Stomach smooth muscle (tissue), 2 donors: Measurements from ENCODE around the gene SCFD2.

Experiments used
- H3K27ac ChIP-seq: one replicate; pipeline ENCODE4 v1.7.0; 2013; ENCODE audit warnings: mild to moderate bottlenecking, low read length, inconsistent platforms
- H3K27me3 ChIP-seq, 2 donors: one replicate each; pipeline ENCODE4 v1.7.0; 2013; ENCODE audit warnings: low read length in 2 of 2; ENCODE audit not compliant: insufficient read depth in 2 of 2, control insufficient read depth in 1 of 2
- H3K36me3 ChIP-seq, 2 donors: one replicate each; pipeline ENCODE4 v1.7.0; 2013; ENCODE audit warnings: low read length in 2 of 2; ENCODE audit not compliant: control insufficient read depth in 2 of 2, insufficient read depth in 2 of 2
- H3K4me1 ChIP-seq: one replicate; pipeline ENCODE4 v1.7.0; 2013; ENCODE audit warnings: low read length; ENCODE audit not compliant: control insufficient read depth, insufficient read depth
- H3K4me3 ChIP-seq, 2 donors: one replicate each; pipeline ENCODE4 v1.7.0; 2013; ENCODE audit warnings: low read length in 2 of 2
- H3K9ac ChIP-seq, 2 donors: one replicate each; pipeline ENCODE4 v1.7.0; 2013; ENCODE audit warnings: low read length in 2 of 2, mild to moderate bottlenecking in 1 of 2
- H3K9me3 ChIP-seq, 2 donors: one replicate each; pipeline ENCODE4 v1.7.0; 2013; ENCODE audit warnings: low read length in 2 of 2; ENCODE audit not compliant: control insufficient read depth in 2 of 2
- donor health status: healthy.
- donor health status: Pancreatic carcinoma.

Gene SCFD2

DNA sequence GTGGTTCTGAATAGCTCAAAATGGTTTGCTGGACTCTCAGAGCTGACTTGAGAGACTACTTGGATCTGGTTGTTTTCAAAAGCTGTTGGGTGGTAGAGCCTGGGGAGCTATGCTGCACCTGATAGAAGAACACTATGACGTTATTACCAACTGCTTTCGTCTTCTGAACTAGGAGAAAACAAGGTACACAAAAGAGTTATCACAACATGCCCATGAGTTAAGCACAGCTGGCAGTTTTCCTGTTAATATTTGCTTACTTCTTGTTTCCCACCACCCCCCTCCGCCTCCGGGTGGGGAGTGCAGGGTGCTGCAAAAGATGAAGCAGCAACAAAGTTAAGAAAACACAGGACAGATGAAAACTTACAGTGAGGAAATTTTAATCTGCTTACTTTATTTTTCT lies 434.6 kb downstream of the SCFD2 start:
- Histone ChIP-seq H3K27me3 (no peaks in the 10 kb centered on the region), H3K4me3 (no peak overlapping the region), H3K4me1 (no peaks in the 10 kb centered on the region), H3K9me3 (no peaks in the 10 kb centered on the region), H3K36me3 (no peaks in the 10 kb centered on the region), H3K9ac (no peak overlapping the region), H3K27ac (no peak overlapping the region)

DNA sequence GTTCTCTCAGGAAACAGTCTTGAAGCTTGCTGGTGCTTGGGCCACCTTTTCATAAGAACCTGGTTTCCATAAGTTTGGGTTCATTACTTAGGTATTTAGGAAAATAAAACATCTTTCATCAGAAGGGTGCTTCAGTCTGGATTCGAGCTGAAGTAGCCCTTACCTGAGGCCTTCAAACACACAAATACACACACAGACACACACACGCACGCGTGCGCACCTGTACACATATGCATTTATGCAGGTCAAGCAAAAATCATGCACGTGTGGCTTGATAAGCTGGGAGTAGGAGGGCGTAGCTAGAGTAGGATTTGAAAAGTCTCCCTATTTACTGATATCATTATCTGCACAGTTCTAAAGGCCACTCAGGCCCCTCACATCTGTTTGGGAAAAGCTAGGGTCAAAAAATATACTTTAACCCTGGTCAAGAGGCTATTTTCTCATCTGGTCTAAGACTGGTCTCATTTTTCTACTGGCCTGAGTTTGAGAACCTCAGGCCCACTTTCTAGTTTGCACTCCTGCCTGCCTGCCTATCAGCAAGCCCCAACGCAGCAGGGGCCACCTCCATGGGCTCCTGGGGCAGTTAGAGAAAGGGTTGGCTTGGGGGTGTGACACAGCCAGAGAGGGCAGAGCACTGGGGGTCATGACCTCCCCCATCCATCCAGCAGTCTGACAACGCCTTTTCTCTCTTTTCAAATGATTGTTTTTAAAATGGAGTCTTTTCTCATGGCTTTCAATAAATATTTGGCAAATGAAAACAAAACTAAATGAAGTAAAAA lies 439.5 kb downstream of the SCFD2 start:
- Histone ChIP-seq H3K9me3 (no peaks in the 10 kb centered on the region), H3K9ac (no peak overlapping the region), H3K27ac (no peak overlapping the region), H3K36me3 (no peaks in the 10 kb centered on the region), H3K27me3 (no peaks in the 10 kb centered on the region), H3K4me3 (no peak overlapping the region), H3K4me1 (no peaks in the 10 kb centered on the region)

DNA sequence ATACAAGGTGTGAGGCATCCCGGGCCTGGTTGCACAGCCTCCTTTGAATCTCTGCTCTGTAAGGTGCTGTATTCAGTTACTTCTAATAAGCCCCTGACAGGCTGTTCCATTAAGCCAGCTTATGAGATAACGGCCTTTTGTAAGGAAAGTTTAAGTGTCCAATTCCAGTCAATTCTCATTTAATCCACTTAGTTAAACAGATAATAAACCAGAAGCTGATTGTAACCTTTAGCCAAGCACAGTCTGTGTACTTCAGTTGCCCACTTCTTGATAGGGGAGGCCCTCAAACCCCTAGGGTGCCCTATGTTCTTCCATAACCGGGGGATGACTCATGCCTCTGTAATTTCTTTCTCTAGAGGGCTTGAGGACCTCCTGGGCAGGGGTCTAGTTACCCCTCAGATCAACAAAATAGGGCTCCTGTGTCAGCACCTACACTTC lies 440.3 kb downstream of the SCFD2 start:
- Histone ChIP-seq H3K4me3 (no peak overlapping the region), H3K27me3 (no peaks in the 10 kb centered on the region), H3K27ac (no peak overlapping the region), H3K9me3 (no peaks in the 10 kb centered on the region), H3K4me1 (no peaks in the 10 kb centered on the region), H3K36me3 (no peaks in the 10 kb centered on the region), H3K9ac (no peak overlapping the region)

DNA sequence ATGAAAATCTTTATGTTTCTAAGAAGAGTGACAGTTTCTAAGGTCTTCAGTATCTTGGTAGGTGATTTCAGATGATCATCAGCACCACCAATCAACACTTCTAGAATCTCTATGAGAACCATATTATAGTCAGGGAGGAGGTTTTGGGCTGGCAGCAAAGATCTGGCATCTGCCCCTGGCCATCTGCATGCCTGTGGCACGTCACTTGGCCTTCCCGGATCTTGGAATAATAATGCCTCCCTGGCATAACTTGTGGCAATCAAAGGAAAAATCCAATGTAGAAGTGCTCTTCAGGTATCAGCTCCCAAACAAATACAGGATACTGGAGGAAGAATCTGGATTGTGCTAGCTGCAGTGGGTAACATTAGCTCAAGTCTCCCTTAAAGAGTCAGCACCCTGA lies 446.4 kb downstream of the SCFD2 start:
- H3K9me3 ChIP-seq = no peaks in the 10 kb centered on the region
- H3K4me1 ChIP-seq = peaks cover 1% of the 10 kb centered on the region
- no peak overlapping the region for H3K9ac ChIP-seq
- H3K36me3 ChIP-seq = no peaks in the 10 kb centered on the region
- no peak overlapping the region for H3K27ac ChIP-seq
- H3K4me3 ChIP-seq = no peak overlapping the region
- no peaks in the 10 kb centered on the region for H3K27me3 ChIP-seq

DNA sequence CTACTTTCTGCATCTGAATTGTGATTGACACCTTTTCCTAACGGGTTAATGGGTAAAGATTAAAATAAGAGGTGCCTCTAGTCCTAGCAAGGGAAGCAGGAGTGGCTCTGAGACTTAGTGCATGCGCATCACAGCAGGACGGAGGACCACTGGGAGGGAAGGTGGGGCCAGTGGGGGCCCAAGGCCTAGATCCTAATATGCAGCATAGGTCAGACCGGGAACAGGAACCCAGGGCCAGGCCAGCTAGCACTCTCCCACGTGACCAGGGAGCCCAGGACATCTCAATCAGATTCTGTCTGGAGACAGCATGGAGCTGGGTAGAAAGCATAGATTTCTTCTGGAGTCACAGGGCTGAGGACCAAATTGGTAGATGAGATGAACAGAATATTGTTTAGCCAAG lies 448.0 kb downstream of the SCFD2 start:
- no peak overlapping the region for H3K27ac ChIP-seq
- no peaks in the 10 kb centered on the region for H3K27me3 ChIP-seq
- H3K4me3 ChIP-seq = no peak overlapping the region
- no peak overlapping the region for H3K9ac ChIP-seq
- H3K4me1 ChIP-seq = peaks cover 4% of the 10 kb centered on the region
- no peaks in the 10 kb centered on the region for H3K36me3 ChIP-seq
- H3K9me3 ChIP-seq = no peaks in the 10 kb centered on the region

DNA sequence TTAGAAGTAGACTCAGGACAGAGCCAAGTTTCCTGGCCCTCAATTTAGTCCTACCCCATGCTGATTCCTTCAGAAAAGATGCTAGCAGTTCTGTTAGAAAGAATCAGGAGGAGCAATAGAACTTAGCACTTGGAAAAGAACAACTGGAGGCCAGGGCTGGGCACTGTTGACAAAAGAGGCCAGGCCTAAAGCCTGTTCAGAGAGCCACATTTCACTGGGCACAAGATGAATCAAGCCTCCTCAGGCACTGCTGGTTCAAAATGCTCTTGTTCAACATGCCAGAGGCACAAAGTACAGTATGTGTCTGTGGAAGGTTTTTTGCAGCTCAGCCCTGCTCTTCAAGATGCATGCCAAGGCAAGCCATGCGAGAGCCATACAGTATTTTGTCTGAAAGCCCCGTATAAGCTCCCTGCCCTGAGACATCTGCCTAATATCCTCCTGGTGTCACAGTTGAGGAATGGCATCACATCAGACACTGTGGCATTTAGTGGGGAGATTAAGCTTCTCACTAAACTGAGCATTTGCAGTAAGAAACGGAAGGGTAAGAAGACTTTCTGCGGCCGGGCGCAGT lies 450.0 kb downstream of the SCFD2 start:
- no peaks in the 10 kb centered on the region for H3K36me3 ChIP-seq
- no peak overlapping the region for H3K4me3 ChIP-seq
- no peaks in the 10 kb centered on the region for H3K27me3 ChIP-seq
- no peak overlapping the region for H3K27ac ChIP-seq
- no peaks in the 10 kb centered on the region for H3K9me3 ChIP-seq
- H3K9ac ChIP-seq = no peak overlapping the region
- peaks cover 4% of the 10 kb centered on the region for H3K4me1 ChIP-seq

DNA sequence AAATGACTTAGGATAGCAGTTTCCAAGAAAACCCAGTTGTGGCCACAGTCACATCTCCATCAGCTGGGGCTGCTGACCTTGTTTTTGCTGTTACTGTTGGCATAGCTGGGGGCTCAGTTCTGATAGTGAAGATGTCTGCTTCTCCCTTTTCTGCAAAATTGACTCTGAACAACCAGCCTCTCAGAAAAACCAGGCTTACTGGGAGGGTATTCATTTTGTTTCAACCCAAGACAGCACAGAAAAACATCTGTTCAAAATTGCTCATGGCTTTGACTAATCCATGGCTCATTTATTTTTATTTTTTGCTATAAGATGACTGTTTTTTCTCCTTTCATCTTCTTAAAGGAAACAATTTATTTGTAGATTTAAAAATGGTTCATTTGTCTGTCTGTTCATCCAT lies 450.7 kb downstream of the SCFD2 start:
- H3K27ac ChIP-seq = no peak overlapping the region
- no peak overlapping the region for H3K4me3 ChIP-seq
- H3K9ac ChIP-seq = no peak overlapping the region
- H3K36me3 ChIP-seq = no peaks in the 10 kb centered on the region
- H3K27me3 ChIP-seq = no peaks in the 10 kb centered on the region
- H3K4me1 ChIP-seq = peaks cover 4% of the 10 kb centered on the region
- H3K9me3 ChIP-seq = no peaks in the 10 kb centered on the region

DNA sequence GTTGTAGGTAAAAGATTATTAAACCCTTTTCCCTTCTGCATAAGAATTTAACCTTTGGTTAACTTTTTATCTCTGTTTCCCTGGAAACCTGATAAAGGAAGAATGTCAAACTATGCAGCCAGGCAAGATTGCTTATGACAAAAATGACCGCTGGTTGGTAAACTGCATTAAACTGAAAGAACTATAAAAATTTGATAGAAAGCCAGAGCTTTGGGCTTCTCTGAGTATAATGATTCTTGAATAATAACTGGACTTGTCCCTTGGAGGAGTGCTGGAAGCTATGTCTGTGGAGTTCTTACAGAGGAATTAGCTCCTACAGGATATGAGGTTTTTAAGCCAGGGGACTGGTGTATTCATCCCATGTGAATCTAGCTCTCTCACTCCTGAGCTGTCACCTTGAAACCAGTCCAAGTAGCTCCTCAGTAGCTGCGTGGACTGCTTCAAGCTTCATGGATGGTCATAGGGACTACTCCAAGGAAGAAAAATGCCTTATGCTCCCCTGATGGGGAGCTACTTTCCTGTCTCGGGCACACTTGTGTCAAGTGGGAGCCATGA lies 451.7 kb downstream of the SCFD2 start:
- no peaks in the 10 kb centered on the region for H3K27me3 ChIP-seq
- H3K27ac ChIP-seq = no peak overlapping the region
- H3K36me3 ChIP-seq = no peaks in the 10 kb centered on the region
- no peaks in the 10 kb centered on the region for H3K9me3 ChIP-seq
- H3K4me1 ChIP-seq = peaks cover 4% of the 10 kb centered on the region
- no peak overlapping the region for H3K9ac ChIP-seq
- H3K4me3 ChIP-seq = no peak overlapping the region

DNA sequence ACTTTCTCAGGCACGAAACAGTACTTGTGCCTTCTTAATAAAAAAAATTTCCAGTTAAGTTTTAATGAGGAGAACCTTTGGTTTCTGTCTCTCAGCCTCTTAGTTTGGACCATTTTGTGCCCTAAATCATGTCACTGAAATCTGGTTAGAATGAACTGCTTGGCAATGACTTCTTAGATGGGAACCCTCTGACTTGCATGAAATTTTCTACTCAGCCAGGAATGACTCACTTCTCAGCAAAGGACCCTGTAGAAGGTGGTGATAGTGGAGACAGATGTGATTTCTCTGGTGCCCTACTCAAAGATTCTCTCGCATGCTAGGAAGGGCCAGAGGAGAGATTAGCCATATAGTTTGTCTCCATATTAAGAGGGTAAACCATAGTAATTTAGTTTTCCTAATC lies 453.3 kb downstream of the SCFD2 start:
- Histone ChIP-seq H3K27me3 (no peaks in the 10 kb centered on the region), H3K4me1 (peaks cover 4% of the 10 kb centered on the region), H3K27ac (no peak overlapping the region), H3K4me3 (no peak overlapping the region), H3K9me3 (no peaks in the 10 kb centered on the region), H3K9ac (no peak overlapping the region), H3K36me3 (no peaks in the 10 kb centered on the region)

DNA sequence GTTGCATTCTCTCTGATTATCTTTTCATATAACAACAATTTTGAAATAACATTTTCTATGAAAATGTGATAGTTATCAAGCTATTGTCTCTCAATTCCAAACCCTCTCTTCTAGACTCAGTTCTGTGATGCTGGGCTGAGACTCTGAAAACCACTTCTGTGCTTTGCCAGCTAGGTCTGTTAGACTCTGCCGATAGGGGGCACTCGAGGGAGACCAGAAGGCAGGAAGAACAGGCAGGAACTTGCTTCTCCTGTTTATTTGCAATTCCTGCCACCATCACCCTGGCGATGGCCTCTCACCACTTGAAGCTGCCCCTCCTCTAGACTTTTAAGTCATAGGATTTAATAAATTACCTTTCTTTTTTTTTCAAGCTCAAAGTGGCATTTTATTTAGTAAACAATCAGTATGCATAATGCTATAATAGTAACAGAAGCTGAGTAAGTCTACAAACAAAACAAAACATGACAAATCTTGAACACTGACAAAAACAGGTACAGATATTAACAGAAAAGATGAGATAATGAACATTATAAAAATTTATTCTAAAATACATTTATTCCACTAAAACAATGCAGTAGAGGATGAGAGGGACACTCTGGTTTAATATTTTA lies 454.1 kb downstream of the SCFD2 start:
- Histone ChIP-seq H3K27ac (no peak overlapping the region), H3K36me3 (no peaks in the 10 kb centered on the region), H3K9me3 (no peaks in the 10 kb centered on the region), H3K9ac (no peak overlapping the region), H3K4me1 (peaks cover 4% of the 10 kb centered on the region), H3K27me3 (no peaks in the 10 kb centered on the region), H3K4me3 (no peak overlapping the region)

DNA sequence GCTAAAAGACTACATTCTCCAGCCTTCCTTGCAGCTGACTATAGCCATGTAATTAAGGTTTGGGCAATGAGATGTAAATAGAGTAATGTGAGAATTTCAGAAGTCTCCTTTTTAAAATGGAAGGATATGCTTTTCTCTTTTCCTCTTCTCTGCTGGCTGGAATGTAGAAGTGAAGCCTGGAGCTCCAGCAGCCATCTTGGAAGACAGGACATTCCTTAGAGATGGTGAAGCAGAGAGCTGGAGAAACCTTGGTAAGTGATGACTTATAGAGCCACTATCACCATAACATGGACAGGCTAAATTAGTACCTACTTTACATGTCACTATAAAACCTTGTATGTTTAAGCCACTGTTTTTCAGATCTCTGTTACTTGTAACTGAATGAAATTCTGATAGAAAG lies 455.7 kb downstream of the SCFD2 start:
- H3K27me3 ChIP-seq = no peaks in the 10 kb centered on the region
- no peaks in the 10 kb centered on the region for H3K36me3 ChIP-seq
- no peak overlapping the region for H3K4me3 ChIP-seq
- no peak overlapping the region for H3K9ac ChIP-seq
- H3K9me3 ChIP-seq = no peaks in the 10 kb centered on the region
- no peak overlapping the region for H3K27ac ChIP-seq
- H3K4me1 ChIP-seq = peaks cover 4% of the 10 kb centered on the region
